SK-N-SH (cell line): ENCODE measurements around the gene ARHGAP15. TPM values are rescaled to one million over a fixed set of nuclear protein-coding genes. Genes with fewer than 3 reads are reported as not detected.

ENCODE experiments used
- CTCF ChIA-PET: fragments of 300-600, 350-600 bp; formaldehyde crosslinking; extraction: SDS; loops from one replicate; lab custom pipeline; 2021; lab: Yijun Ruan, JAX
- POLR2A ChIA-PET: fragments of 350-600 bp; sonication (Branson Sonifier 250); formaldehyde crosslinking; extraction: SDS; loops from one replicate; lab custom pipeline; 2020; ENCODE audit warnings: antibody characterized with exemption, inconsistent platforms; lab: Yijun Ruan, JAX
- DNase-seq: peaks from one replicate; pipeline ENCODE4 v3.0.0; 2012
- H2AFZ ChIP-seq: fragments of 200-600 bp; sonication (generic); 2 replicates; pipeline ENCODE4 v1.8.1; 2016; ENCODE audit warnings: antibody characterized with exemption, mild to moderate bottlenecking, low read depth
- H3F3A ChIP-seq: fragments of 200-600 bp; sonication (generic); replicated peaks from 2 replicates; pipeline ENCODE3; 2016; ENCODE audit warnings: antibody characterized with exemption, mild to moderate bottlenecking; ENCODE audit not compliant: insufficient read depth
- H3K27ac ChIP-seq, 2 experiments: fragments of 200-500 bp in 1 of 2; fragments of 200-600 bp in 1 of 2; sonication (Bioruptor generic) in 1 of 2; sonication (generic), shearing (Covaris generic) in 1 of 2; 2 replicates each; pipeline versions ENCODE4 v1.5.1 to v1.6.1; 2014 to 2016; ENCODE audit warnings: low read depth in 2 of 2, inconsistent platforms in 1 of 2, low read length in 1 of 2, mild to moderate bottlenecking in 1 of 2, mixed read lengths in 1 of 2
- H3K27me3 ChIP-seq: fragments of 200-600 bp; sonication (generic), shearing (Covaris generic); 2 replicates; pipeline ENCODE4 v1.6.1; 2016; ENCODE audit warnings: mixed run types; ENCODE audit not compliant: insufficient read depth
- H3K36me3 ChIP-seq, 2 experiments: fragments of 200-500 bp in 1 of 2; fragments of 200-600 bp in 1 of 2; sonication (Bioruptor generic) in 1 of 2; sonication (generic) in 1 of 2; replicated peaks in 1 of 2; 2 replicates each; pipeline versions ENCODE3 to v1.5.1; 2014 to 2016; ENCODE audit warnings: low read length in 1 of 2, mild to moderate bottlenecking in 1 of 2; ENCODE audit not compliant: insufficient read depth in 2 of 2, control insufficient read depth in 1 of 2
- H3K4me1 ChIP-seq, 2 experiments: fragments of 200-500 bp in 1 of 2; fragments of 200-600 bp in 1 of 2; sonication (Bioruptor generic) in 1 of 2; sonication (generic), shearing (Covaris generic) in 1 of 2; 2 replicates each; pipeline versions ENCODE4 v1.5.1 to v1.6.1; 2014 to 2016; ENCODE audit warnings: low read depth in 1 of 2, low read length in 1 of 2, mixed run types in 1 of 2; ENCODE audit not compliant: insufficient read depth in 2 of 2, control insufficient read depth in 1 of 2
- H3K4me2 ChIP-seq: fragments of 200-600 bp; sonication (generic), shearing (Covaris generic); 2 replicates; pipeline ENCODE4 v1.6.1; 2017; ENCODE audit warnings: mixed run types
- H3K4me3 ChIP-seq, 2 experiments: fragments of 200-500 bp in 1 of 2; fragments of 200-600 bp in 1 of 2; sonication (Bioruptor generic) in 1 of 2; sonication (generic), shearing (Covaris generic) in 1 of 2; 2 replicates each; pipeline versions ENCODE4 v1.5.1 to v1.8.1; 2014 to 2016; ENCODE audit warnings: low read depth in 2 of 2, inconsistent platforms in 1 of 2, low read length in 1 of 2, mild to moderate bottlenecking in 1 of 2, mixed read lengths in 1 of 2, moderate library complexity in 1 of 2
- H3K79me2 ChIP-seq: fragments of 200-600 bp; sonication (generic); 2 replicates; pipeline ENCODE4 v1.8.1; 2017; ENCODE audit warnings: mild to moderate bottlenecking; ENCODE audit not compliant: insufficient read depth
- H3K9ac ChIP-seq: fragments of 200-600 bp; sonication (generic); 2 replicates; pipeline ENCODE4 v1.6.1; 2017; ENCODE audit warnings: mixed run types
- H3K9me2 ChIP-seq: fragments of 200-600 bp; sonication (generic); 2 replicates; pipeline ENCODE4 v1.6.1; 2017; ENCODE audit warnings: mixed run types
- H3K9me3 ChIP-seq: fragments of 200-600 bp; sonication (generic); 2 replicates; pipeline ENCODE4 v1.6.1; 2017; ENCODE audit warnings: mixed run types, mild to moderate bottlenecking, moderate library complexity
- H4K20me1 ChIP-seq: fragments of 200-600 bp; sonication (generic); 2 replicates; pipeline ENCODE4 v1.6.1; 2017; ENCODE audit warnings: mild to moderate bottlenecking, mixed run types; ENCODE audit not compliant: insufficient read depth
- CHD2 ChIP-seq: fragments of 150-350 bp; IDR thresholded peaks from 2 replicates; pipeline ENCODE4 v1.6.1; 2018; ENCODE audit warnings: low read length; ENCODE audit not compliant: partially characterized antibody
- EP300 ChIP-seq, 2 experiments: IDR thresholded peaks; 2 replicates each; pipeline versions ENCODE4 v1.4.0 to v1.6.1; 2012; ENCODE audit warnings: borderline replicate concordance in 1 of 2, low read depth in 1 of 2, low read length in 1 of 2
- FOSL2 ChIP-seq: IDR thresholded peaks from 2 replicates; pipeline ENCODE4 v1.4.0; 2012; ENCODE audit warnings: low read depth, mild to moderate bottlenecking, moderate library complexity, borderline replicate concordance
- GABPA ChIP-seq: IDR thresholded peaks from 2 replicates; pipeline ENCODE4 v1.4.0; 2012; ENCODE audit warnings: low read depth, mild to moderate bottlenecking
- GATA2 ChIP-seq: sonication (generic); formaldehyde crosslinking; IDR thresholded peaks from 2 replicates; pipeline ENCODE4 v1.5.0; 2020; ENCODE audit warnings: mild to moderate bottlenecking, missing genetic modification reagents
- MXI1 ChIP-seq: IDR thresholded peaks from 2 replicates; pipeline ENCODE4 v1.6.1; 2012; ENCODE audit warnings: mild to moderate bottlenecking, low read depth, low read length, improper control_type of control experiment
- NRF1 ChIP-seq: IDR thresholded peaks from 2 replicates; pipeline ENCODE4 v1.6.1; 2012; ENCODE audit warnings: low read depth, mild to moderate bottlenecking, low read length
- RCOR1 ChIP-seq: fragments of 150-350 bp; IDR thresholded peaks from 2 replicates; pipeline ENCODE4 v1.6.1; 2017; ENCODE audit warnings: antibody characterized with exemption, low read length
- RFX5 ChIP-seq: IDR thresholded peaks from 2 replicates; pipeline ENCODE4 v1.6.1; 2012; ENCODE audit warnings: mild to moderate bottlenecking, improper control_type of control experiment, low read length
- RXRA ChIP-seq: IDR thresholded peaks from 2 replicates; pipeline ENCODE4 v1.4.0; 2012; ENCODE audit warnings: low read depth, mild to moderate bottlenecking, borderline replicate concordance
- SIN3A ChIP-seq: IDR thresholded peaks from 2 replicates; pipeline ENCODE4 v1.6.1; 2012; ENCODE audit warnings: low read depth, mild to moderate bottlenecking, low read length, moderate library complexity, borderline replicate concordance
- SMC3 ChIP-seq: IDR thresholded peaks from 2 replicates; pipeline ENCODE4 v1.6.1; 2012; ENCODE audit warnings: low read depth, low read length, improper control_type of control experiment
- TAF1 ChIP-seq: IDR thresholded peaks from 2 replicates; pipeline ENCODE4 v1.6.1; 2012; ENCODE audit warnings: low read depth, mild to moderate bottlenecking, low read length, moderate library complexity, borderline replicate concordance
- YY1 ChIP-seq: IDR thresholded peaks from 2 replicates; pipeline ENCODE4 v1.4.0; 2012; ENCODE audit warnings: low read depth, mild to moderate bottlenecking
- WGBS: methylation state at CpG from one replicate; pipeline ENCODE4 v1.1.6; 2017; ENCODE audit warnings: low lambda C conversion rate; 5-methylcytosine and 5-hydroxymethylcytosine counted together
- polyA plus RNA-seq, 3 experiments: library from polyadenylated mRNA; depleted of rRNA; stranded (reverse); fragments of >200 nt; gene quantifications; 2 replicates each; pipeline ENCODE4 v1.2.3, GENCODE V29; 2012
- TF ChIP-seq, protein P1 (sequence below): IDR thresholded peaks from 2 replicates; pipeline ENCODE4 v1.6.1; 2012; ENCODE audit warnings: mild to moderate bottlenecking, low read depth, low read length, moderate library complexity
- TF ChIP-seq, protein P2 (sequence below): IDR thresholded peaks from 2 replicates; pipeline ENCODE4 v1.4.0; 2012; ENCODE audit warnings: low read depth, borderline replicate concordance
- TF ChIP-seq, protein P3 (sequence below): IDR thresholded peaks from 2 replicates; pipeline ENCODE4 v1.4.0; 2012; ENCODE audit warnings: low read depth, borderline replicate concordance

The ARHGAP15 gene
- polyA plus RNA-seq, 1 of the 3 experiments (the other 2 are of a cell fraction): not detected

DNA sequence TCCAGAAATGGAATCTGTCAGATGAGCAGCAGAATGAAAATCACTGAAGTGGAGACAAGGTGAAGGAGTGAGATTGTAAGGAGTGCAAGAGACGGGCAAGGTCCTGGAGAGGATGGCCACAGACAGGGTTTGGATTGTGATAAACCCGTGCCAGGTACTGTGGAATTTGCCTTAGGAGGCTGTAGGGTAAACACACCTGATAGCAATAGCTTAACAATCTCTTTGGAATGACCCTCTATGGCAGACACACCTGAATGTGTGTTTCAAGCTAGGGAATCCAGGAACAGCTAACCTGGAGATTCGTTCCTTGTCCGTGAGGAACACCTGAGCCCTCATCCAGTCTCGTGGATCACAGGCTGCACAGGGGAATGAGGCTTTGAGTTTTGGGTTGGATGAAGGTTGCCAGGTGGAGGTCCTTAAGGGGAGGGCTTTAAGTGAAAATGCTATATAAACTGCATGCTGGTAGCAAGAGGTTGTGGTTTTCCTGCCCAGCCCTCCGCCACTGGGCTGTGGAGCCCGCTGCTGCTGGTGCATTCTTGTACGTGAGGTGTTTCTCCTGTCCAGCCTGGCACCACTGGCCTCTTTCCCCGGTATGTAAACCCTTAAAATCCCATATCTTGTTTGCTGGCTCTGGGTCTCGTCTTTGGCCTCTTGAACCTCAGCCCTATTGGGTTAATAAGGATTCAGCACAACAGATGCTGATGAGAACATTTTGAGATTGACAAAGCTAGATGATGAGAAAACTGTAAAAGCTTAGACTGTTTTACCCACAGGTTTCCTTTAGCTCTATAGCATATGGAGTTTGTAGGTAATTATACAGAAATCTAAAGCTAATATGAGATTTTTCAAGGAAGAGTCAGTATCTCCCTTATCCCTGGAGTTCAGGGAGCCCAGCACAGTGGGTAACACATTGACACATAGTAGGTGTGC lies 117.9 kb downstream of the ARHGAP15 start:
- Histone ChIP-seq H3K9ac (no peak overlapping the region), H3K4me3 (no peak overlapping the region), H3K4me2 (no peak overlapping the region), H3K9me2 (no peaks in the 10 kb centered on the region; the same call in 1 of the 2 replicates), H3K27me3 (no peaks in the 10 kb centered on the region; the same call in 1 of the 2 replicates), H3K9me3 (no peaks in the 10 kb centered on the region), H2AFZ (no peak overlapping the region), H3K36me3 (no peaks in the 10 kb centered on the region), H3K4me1 (no peaks in the 10 kb centered on the region; a peak in 1 of 4 replicates), H3K27ac (no peak overlapping the region), H3F3A (no peaks in the 10 kb centered on the region), H4K20me1 (no peaks in the 10 kb centered on the region), H3K79me2 (no peaks in the 10 kb centered on the region)
- DNase-seq: no peak
- CTCF ChIA-PET: interaction anchor here (0.9 to 1.5 kb wide), 3 partner anchors 12 to 136 kb away, joined by 4 to 9 read pairs (median 5); no protein-coding TSS in a partner anchor
- TF ChIP-seq GABPA: no peak
- TF ChIP-seq, protein P1, sequence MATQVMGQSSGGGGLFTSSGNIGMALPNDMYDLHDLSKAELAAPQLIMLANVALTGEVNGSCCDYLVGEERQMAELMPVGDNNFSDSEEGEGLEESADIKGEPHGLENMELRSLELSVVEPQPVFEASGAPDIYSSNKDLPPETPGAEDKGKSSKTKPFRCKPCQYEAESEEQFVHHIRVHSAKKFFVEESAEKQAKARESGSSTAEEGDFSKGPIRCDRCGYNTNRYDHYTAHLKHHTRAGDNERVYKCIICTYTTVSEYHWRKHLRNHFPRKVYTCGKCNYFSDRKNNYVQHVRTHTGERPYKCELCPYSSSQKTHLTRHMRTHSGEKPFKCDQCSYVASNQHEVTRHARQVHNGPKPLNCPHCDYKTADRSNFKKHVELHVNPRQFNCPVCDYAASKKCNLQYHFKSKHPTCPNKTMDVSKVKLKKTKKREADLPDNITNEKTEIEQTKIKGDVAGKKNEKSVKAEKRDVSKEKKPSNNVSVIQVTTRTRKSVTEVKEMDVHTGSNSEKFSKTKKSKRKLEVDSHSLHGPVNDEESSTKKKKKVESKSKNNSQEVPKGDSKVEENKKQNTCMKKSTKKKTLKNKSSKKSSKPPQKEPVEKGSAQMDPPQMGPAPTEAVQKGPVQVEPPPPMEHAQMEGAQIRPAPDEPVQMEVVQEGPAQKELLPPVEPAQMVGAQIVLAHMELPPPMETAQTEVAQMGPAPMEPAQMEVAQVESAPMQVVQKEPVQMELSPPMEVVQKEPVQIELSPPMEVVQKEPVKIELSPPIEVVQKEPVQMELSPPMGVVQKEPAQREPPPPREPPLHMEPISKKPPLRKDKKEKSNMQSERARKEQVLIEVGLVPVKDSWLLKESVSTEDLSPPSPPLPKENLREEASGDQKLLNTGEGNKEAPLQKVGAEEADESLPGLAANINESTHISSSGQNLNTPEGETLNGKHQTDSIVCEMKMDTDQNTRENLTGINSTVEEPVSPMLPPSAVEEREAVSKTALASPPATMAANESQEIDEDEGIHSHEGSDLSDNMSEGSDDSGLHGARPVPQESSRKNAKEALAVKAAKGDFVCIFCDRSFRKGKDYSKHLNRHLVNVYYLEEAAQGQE: no peak
- TF ChIP-seq SIN3A: no peak
- TF ChIP-seq YY1: no peak
- TF ChIP-seq, protein P2, sequence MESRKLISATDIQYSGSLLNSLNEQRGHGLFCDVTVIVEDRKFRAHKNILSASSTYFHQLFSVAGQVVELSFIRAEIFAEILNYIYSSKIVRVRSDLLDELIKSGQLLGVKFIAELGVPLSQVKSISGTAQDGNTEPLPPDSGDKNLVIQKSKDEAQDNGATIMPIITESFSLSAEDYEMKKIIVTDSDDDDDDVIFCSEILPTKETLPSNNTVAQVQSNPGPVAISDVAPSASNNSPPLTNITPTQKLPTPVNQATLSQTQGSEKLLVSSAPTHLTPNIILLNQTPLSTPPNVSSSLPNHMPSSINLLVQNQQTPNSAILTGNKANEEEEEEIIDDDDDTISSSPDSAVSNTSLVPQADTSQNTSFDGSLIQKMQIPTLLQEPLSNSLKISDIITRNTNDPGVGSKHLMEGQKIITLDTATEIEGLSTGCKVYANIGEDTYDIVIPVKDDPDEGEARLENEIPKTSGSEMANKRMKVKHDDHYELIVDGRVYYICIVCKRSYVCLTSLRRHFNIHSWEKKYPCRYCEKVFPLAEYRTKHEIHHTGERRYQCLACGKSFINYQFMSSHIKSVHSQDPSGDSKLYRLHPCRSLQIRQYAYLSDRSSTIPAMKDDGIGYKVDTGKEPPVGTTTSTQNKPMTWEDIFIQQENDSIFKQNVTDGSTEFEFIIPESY: no peak
- TF ChIP-seq CHD2: no peak
- TF ChIP-seq EP300 (IDR thresholded peaks at IDR 0.05; ENCODE audit: borderline replicate concordance in 1 of 2, low read depth in 1 of 2, low read length in 1 of 2): no peak
- no peak for TF ChIP-seq RFX5
- TF ChIP-seq NRF1: no peak
- TF ChIP-seq RCOR1: no peak
- no peak for TF ChIP-seq FOSL2
- TF ChIP-seq, protein P3, sequence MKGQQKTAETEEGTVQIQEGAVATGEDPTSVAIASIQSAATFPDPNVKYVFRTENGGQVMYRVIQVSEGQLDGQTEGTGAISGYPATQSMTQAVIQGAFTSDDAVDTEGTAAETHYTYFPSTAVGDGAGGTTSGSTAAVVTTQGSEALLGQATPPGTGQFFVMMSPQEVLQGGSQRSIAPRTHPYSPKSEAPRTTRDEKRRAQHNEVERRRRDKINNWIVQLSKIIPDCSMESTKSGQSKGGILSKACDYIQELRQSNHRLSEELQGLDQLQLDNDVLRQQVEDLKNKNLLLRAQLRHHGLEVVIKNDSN: no peak
- TF ChIP-seq SMC3: no peak
- TF ChIP-seq MXI1: no peak
- no peak for TF ChIP-seq GATA2
- TF ChIP-seq TAF1: no peak
- TF ChIP-seq RXRA: no peak
- POLR2A ChIA-PET: no interaction called here
- WGBS: 41% methylated on average over 7 of the region's 10 CpGs
